Endodermal cell (in vitro differentiated cells): ENCODE results near the gene MGAT5B. TPM values are rescaled to one million over a fixed set of nuclear protein-coding genes. Genes with fewer than 3 reads are reported as not detected.

ENCODE experiments used
- DNase-seq: peaks from one replicate; pipeline ENCODE4 v3.0.0-alpha.2; 2017
- H3K27ac ChIP-seq: 2 replicates; pipeline ENCODE4 v1.5.1; 2013; ENCODE audit warnings: mild to moderate bottlenecking, low read depth, low read length, moderate library complexity
- H3K27me3 ChIP-seq: 2 replicates; pipeline ENCODE4 v1.6.1; 2013; ENCODE audit warnings: mild to moderate bottlenecking, low read length, moderate library complexity; ENCODE audit not compliant: insufficient read depth, control insufficient read depth, poor library complexity, severe bottlenecking
- H3K36me3 ChIP-seq: 2 replicates; pipeline ENCODE4 v1.7.0; 2013; ENCODE audit warnings: mild to moderate bottlenecking, low read length, moderate library complexity; ENCODE audit not compliant: control insufficient read depth, insufficient read depth
- H3K4me1 ChIP-seq: one replicate; pipeline ENCODE4 v1.7.0; 2013; ENCODE audit warnings: low read length; ENCODE audit not compliant: control insufficient read depth, insufficient read depth
- H3K4me3 ChIP-seq: 2 replicates; pipeline ENCODE4 v1.5.1; 2013; ENCODE audit warnings: mild to moderate bottlenecking, low read length, moderate library complexity
- H3K9ac ChIP-seq: 2 replicates; pipeline ENCODE4 v1.6.1; 2013; ENCODE audit warnings: mild to moderate bottlenecking, low read length, moderate library complexity; ENCODE audit not compliant: poor library complexity, severe bottlenecking; ENCODE audit errors: extremely low read depth
- H3K9me3 ChIP-seq: 2 replicates; pipeline ENCODE4 v1.6.1; 2013; ENCODE audit warnings: mild to moderate bottlenecking, low read length, moderate library complexity; ENCODE audit not compliant: control insufficient read depth
- H3K27ac Mint-ChIP-seq: 2 replicates; pipeline ENCODE4 v1.8.0; 2020; ENCODE audit warnings: mixed read lengths
- H3K27me3 Mint-ChIP-seq: 2 replicates; pipeline ENCODE4 v1.8.0; 2021; ENCODE audit warnings: mild to moderate bottlenecking, mixed read lengths; ENCODE audit not compliant: insufficient read depth
- H3K36me3 Mint-ChIP-seq: 2 replicates; pipeline ENCODE4 v1.8.0; 2020; ENCODE audit warnings: low read depth, mixed read lengths
- H3K4me1 Mint-ChIP-seq: 2 replicates; pipeline ENCODE4 v1.8.0; 2020; ENCODE audit warnings: mixed read lengths
- H3K4me3 Mint-ChIP-seq: 2 replicates; pipeline ENCODE4 v1.8.0; 2020; ENCODE audit warnings: mild to moderate bottlenecking, moderate library complexity, mixed read lengths
- H3K9me3 Mint-ChIP-seq: 2 replicates; pipeline ENCODE4 v1.8.0; 2020; ENCODE audit warnings: mild to moderate bottlenecking, mixed read lengths
- WGBS, 2 experiments: methylation state at CpG; one replicate each; pipeline versions ENCODE4 v1.1.5 to v1.1.7; 2013; ENCODE audit warnings: missing lambda C conversion rate in 2 of 2, mixed read lengths in 1 of 2; ENCODE audit not compliant: insufficient coverage in 1 of 2, insufficient read length in 1 of 2; 5-methylcytosine and 5-hydroxymethylcytosine counted together
- total RNA-seq, 2 donors: library from RNA; stranded (reverse); fragmentation: NEBNext Ultra II Directional in 1 of 2; extraction: Animal tissue kit (Norgen Biotek cat#: 25700) in 1 of 2; gene quantifications; 2 replicates in 1 of 2; 3 replicates in 1 of 2; pipeline ENCODE4 v1.2.1, GENCODE V29; 2021
- TF ChIP-seq, protein P1 (sequence below): fragments of 200-600 bp; sonication (generic); conservative IDR thresholded peaks from 2 replicates; pipeline ENCODE4 v1.5.0; 2021; ENCODE audit warnings: antibody characterized with exemption, mild to moderate bottlenecking

Gene MGAT5B
- total RNA-seq, 2 donors from 2014 or later: 2.9 to 3.3 TPM

DNA sequence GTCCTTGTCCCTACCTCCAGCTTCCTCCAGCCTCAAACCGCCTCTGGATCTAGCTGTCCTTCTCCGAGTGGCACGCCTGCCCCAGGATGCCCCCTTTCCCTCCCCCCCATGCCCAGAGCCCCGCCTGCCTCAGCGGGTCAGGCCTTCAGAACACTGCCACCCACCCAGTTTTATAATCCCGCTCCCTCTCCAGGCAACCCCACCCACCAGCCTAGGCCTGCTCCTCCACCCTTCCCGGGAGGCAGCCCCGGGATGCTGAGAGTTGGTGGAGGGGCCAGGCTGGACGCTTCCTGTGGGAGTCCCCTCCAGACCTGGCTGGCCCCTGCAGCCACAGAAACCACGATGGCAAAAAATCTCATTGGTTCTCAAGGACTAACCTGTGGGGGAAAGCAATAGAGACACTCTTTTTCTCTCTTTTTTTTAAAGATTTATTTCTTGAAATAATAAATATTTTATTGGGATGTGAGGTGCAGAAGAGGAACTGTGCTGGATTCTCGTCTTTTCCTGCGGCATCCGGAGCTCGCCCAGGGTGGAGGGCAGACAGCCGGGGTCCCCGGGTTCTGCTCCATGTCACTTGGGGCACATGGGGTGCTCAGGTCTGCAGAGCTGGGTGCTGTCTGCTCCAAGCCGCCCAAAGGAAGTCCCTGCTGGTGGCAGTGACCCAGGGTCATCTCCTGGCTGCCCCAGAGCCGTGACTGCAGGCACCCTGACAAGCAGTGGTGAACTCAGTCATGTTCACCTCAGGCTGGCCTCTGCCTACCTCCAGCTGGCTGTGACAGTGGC lies 81.9 kb downstream of the MGAT5B start:
- TF ChIP-seq, protein P1, sequence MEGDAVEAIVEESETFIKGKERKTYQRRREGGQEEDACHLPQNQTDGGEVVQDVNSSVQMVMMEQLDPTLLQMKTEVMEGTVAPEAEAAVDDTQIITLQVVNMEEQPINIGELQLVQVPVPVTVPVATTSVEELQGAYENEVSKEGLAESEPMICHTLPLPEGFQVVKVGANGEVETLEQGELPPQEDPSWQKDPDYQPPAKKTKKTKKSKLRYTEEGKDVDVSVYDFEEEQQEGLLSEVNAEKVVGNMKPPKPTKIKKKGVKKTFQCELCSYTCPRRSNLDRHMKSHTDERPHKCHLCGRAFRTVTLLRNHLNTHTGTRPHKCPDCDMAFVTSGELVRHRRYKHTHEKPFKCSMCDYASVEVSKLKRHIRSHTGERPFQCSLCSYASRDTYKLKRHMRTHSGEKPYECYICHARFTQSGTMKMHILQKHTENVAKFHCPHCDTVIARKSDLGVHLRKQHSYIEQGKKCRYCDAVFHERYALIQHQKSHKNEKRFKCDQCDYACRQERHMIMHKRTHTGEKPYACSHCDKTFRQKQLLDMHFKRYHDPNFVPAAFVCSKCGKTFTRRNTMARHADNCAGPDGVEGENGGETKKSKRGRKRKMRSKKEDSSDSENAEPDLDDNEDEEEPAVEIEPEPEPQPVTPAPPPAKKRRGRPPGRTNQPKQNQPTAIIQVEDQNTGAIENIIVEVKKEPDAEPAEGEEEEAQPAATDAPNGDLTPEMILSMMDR: no peak
- H3K4me1 Mint-ChIP-seq: no peaks in the 10 kb centered on the region
- H3K9ac ChIP-seq: no peak overlapping the region
- H3K27ac ChIP-seq: no peak overlapping the region
- H3K27ac Mint-ChIP-seq: no peak overlapping the region
- H3K4me3 ChIP-seq: no peak overlapping the region
- H3K27me3 ChIP-seq: no peaks in the 10 kb centered on the region
- H3K36me3 ChIP-seq: no peaks in the 10 kb centered on the region
- H3K27me3 Mint-ChIP-seq: no peaks in the 10 kb centered on the region
- WGBS, 2 experiments: 88 to 89% methylated on average over 9 to 18 of the region's 18 CpGs
- H3K4me3 Mint-ChIP-seq: no peak overlapping the region
- H3K9me3 Mint-ChIP-seq: no peaks in the 10 kb centered on the region
- no peak for DNase-seq
- H3K36me3 Mint-ChIP-seq: no peaks in the 10 kb centered on the region
- H3K9me3 ChIP-seq: no peaks in the 10 kb centered on the region
- H3K4me1 ChIP-seq: no peaks in the 10 kb centered on the region

DNA sequence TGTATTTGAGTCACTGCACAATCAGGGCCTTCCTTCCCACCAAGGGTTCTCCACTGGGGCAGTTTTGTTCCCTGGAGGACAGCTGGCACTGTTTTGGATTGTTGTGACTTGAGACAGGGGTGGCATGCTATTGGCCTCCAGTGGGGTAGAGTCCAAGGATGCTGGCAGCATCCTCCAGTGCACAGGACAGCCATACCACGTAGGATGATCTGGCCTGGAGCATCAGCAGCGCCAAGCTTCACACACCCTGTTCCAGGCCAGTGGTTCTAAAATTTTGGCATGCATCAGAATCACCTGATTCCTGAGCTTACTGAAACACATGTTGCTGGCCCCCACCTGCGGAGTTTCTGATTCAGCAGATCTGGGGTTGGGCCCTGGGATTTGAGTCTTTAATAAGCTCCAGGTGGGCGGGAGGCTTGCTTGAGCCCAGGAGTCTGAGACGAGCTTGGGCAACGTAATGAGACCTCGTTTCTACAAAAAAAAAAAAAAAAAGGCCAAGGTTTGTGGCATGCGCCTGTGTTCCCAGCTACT lies 83.2 kb downstream of the MGAT5B start:
- no peak overlapping the region for H3K4me3 Mint-ChIP-seq
- Histone ChIP-seq H3K4me3 (no peak overlapping the region), H3K4me1 (no peaks in the 10 kb centered on the region), H3K36me3 (no peaks in the 10 kb centered on the region), H3K27ac (no peak overlapping the region), H3K9ac (no peak overlapping the region), H3K9me3 (no peaks in the 10 kb centered on the region), H3K27me3 (no peaks in the 10 kb centered on the region)
- H3K9me3 Mint-ChIP-seq: no peaks in the 10 kb centered on the region
- no peak overlapping the region for H3K27ac Mint-ChIP-seq
- TF ChIP-seq, protein P1: no peak
- DNase-seq: no peak
- H3K27me3 Mint-ChIP-seq: no peaks in the 10 kb centered on the region
- H3K36me3 Mint-ChIP-seq: no peaks in the 10 kb centered on the region
- 89 to 95% methylated on average over 7 to 8 of the region's 8 CpGs for WGBS, 2 experiments
- no peaks in the 10 kb centered on the region for H3K4me1 Mint-ChIP-seq

DNA sequence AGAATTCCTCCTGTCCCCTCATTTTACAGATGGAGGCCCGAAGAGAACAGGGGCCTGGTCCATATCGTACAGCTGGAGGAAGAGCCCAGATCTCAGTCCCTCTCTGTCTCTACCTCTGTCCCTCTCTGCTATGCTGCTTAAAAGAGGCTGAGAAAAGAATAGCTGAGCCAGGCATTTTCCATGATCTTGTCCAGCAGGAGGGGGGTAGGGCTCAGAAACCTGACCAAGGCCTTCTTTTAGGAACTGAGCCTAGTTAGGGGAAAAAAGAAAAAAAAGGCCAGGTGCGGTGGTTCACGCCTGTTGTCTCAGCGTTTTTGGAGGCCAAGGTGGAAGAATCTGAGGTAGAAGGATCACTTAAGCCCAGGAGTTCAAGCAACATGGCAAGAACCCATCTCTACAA lies 84.2 kb downstream of the MGAT5B start:
- no peak for DNase-seq
- Histone ChIP-seq H3K4me1 (no peaks in the 10 kb centered on the region), H3K4me3 (no peak overlapping the region), H3K9ac (no peak overlapping the region), H3K27me3 (no peaks in the 10 kb centered on the region), H3K36me3 (no peaks in the 10 kb centered on the region), H3K9me3 (no peaks in the 10 kb centered on the region), H3K27ac (no peak overlapping the region)
- Mint-ChIP-seq H3K4me1 (peaks cover 4% of the 10 kb centered on the region), H3K27me3 (no peaks in the 10 kb centered on the region), H3K27ac (no peak overlapping the region), H3K9me3 (no peaks in the 10 kb centered on the region), H3K36me3 (no peaks in the 10 kb centered on the region), H3K4me3 (no peak overlapping the region)
- TF ChIP-seq, protein P1: no peak
- 89 to 92% methylated on average over 4 to 5 of the region's 5 CpGs for WGBS, 2 experiments
